Calu3 (cell line): ENCODE measurements around the gene TEX2. TPM values are rescaled to one million over a fixed set of nuclear protein-coding genes. Genes with fewer than 3 reads are reported as not detected.

ENCODE experiments used
- BruUV-seq: library from RNA; stranded (reverse); fragments of 400-500 nt; replicated peaks from 2 replicates; lab custom pipeline; 2021; lab: Mats Ljungman, UMichigan
- CTCF ChIA-PET: fragments of 300-600 bp; sonication (Branson Sonifier 250); formaldehyde crosslinking; loops from one replicate; lab custom pipeline; 2022; ENCODE audit warnings: antibody characterized with exemption; lab: Charles Lee
- DNase-seq: peaks from one replicate; pipeline ENCODE4 v3.0.0; 2022
- H3K27ac Mint-ChIP-seq: one replicate; pipeline ENCODE4 v1.8.0; 2022; ENCODE audit warnings: mixed read lengths; ENCODE audit not compliant: unreplicated experiment
- H3K27me3 Mint-ChIP-seq: one replicate; pipeline ENCODE4 v1.8.0; 2022; ENCODE audit warnings: mixed read lengths; ENCODE audit not compliant: unreplicated experiment
- H3K36me3 Mint-ChIP-seq: one replicate; pipeline ENCODE4 v1.8.0; 2022; ENCODE audit warnings: mild to moderate bottlenecking, moderate library complexity, mixed read lengths; ENCODE audit not compliant: insufficient read depth, unreplicated experiment
- H3K4me1 Mint-ChIP-seq: one replicate; pipeline ENCODE4 v1.8.0; 2022; ENCODE audit warnings: mild to moderate bottlenecking, low read depth, mixed read lengths; ENCODE audit not compliant: unreplicated experiment
- H3K4me3 Mint-ChIP-seq: one replicate; pipeline ENCODE4 v1.8.0; 2022; ENCODE audit warnings: mild to moderate bottlenecking, low read depth, moderate library complexity, mixed read lengths; ENCODE audit not compliant: unreplicated experiment
- H3K9me3 Mint-ChIP-seq: one replicate; pipeline ENCODE4 v1.8.0; 2022; ENCODE audit warnings: low read depth, mixed read lengths; ENCODE audit not compliant: unreplicated experiment
- CTCF ChIP-seq: fragments of 200-600 bp; IDR thresholded peaks from one replicate; pipeline ENCODE4 v1.8.0; 2022; ENCODE audit warnings: antibody characterized with exemption; ENCODE audit not compliant: unreplicated experiment
- intact Hi-C: fragments of 100-400 bp; cut with micrococcal nuclease; formaldehyde crosslinking; loops from one replicate; pipeline ENCODE4 v1.10.0; 2022; ENCODE audit not compliant: unreplicated experiment
- total RNA-seq: library from RNA; stranded (reverse); gene quantifications from 2 replicates; pipeline ENCODE4 v1.2.3, GENCODE V29; 2022

TEX2 gene
- total RNA-seq, 1 experiment from 2014 or later: 12.3 TPM

GRCh38 chr17:64161380-64162176 lies 101.5 kb downstream of the TEX2 start:
- Mint-ChIP-seq H3K27ac (no peak overlapping the region), H3K36me3 (no peaks in the 10 kb centered on the region), H3K27me3 (no peaks in the 10 kb centered on the region), H3K4me1 (peaks cover 1% of the 10 kb centered on the region), H3K9me3 (no peaks in the 10 kb centered on the region), H3K4me3 (no peak overlapping the region)
- CTCF ChIA-PET: no interaction called here
- DNase-seq: no peak
- TF ChIP-seq CTCF: no peak
- no TSS peak for BruUV-seq
- intact Hi-C loops: no loop called here

GRCh38 chr17:64160378-64160777 lies 102.7 kb downstream of the TEX2 start:
- Mint-ChIP-seq H3K36me3 (no peaks in the 10 kb centered on the region), H3K4me1 (peaks cover 13% of the 10 kb centered on the region), H3K27ac (no peak overlapping the region), H3K27me3 (no peaks in the 10 kb centered on the region), H3K9me3 (no peaks in the 10 kb centered on the region), H3K4me3 (no peak overlapping the region)
- DNase-seq: no peak
- no peak for TF ChIP-seq CTCF
- CTCF ChIA-PET: no interaction called here
- no TSS peak for BruUV-seq
- intact Hi-C loops: no loop called here

GRCh38 chr17:64158831-64159590 lies 104.0 kb downstream of the TEX2 start:
- intact Hi-C loops: no loop called here
- CTCF ChIA-PET: interaction anchor here (0.6 to 0.7 kb wide), 2 partner anchors 9 to 18 kb away, joined by 3 to 4 read pairs; no protein-coding TSS in a partner anchor
- DNase-seq: no peak
- no peak overlapping the region for H3K27ac Mint-ChIP-seq
- no peaks in the 10 kb centered on the region for H3K36me3 Mint-ChIP-seq
- no peaks in the 10 kb centered on the region for H3K27me3 Mint-ChIP-seq
- TF ChIP-seq CTCF: no peak
- H3K9me3 Mint-ChIP-seq: no peaks in the 10 kb centered on the region
- no peak overlapping the region for H3K4me3 Mint-ChIP-seq
- no TSS peak for BruUV-seq
- H3K4me1 Mint-ChIP-seq: peaks cover 14% of the 10 kb centered on the region

DNA sequence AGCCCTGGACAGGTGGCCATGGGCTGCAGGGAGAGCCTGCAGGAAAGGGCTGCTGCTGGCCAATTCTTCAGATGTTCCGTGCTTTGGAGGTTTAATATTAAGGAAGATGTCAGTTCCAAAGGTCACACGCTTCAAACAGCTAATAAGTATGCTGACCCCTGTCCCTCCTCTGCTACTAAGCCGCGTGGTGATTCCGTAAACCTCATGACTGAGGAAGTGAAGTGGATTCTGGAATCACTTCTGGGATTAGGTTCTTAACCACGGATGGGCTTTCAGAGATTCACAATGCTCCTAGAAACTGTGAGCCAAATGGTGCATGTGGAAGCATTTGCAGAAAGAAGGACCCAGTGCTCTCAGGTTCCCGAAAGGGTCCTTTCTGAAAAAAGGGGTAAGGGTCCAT lies 104.7 kb downstream of the TEX2 start:
- no peak for DNase-seq
- no peak for TF ChIP-seq CTCF
- H3K4me1 Mint-ChIP-seq: peaks cover 14% of the 10 kb centered on the region
- CTCF ChIA-PET: no interaction called here
- no TSS peak for BruUV-seq
- H3K36me3 Mint-ChIP-seq: no peaks in the 10 kb centered on the region
- no peaks in the 10 kb centered on the region for H3K27me3 Mint-ChIP-seq
- no peak overlapping the region for H3K4me3 Mint-ChIP-seq
- H3K9me3 Mint-ChIP-seq: no peaks in the 10 kb centered on the region
- intact Hi-C loops: no loop called here
- H3K27ac Mint-ChIP-seq: no peak overlapping the region
